Measurements from ENCODE around the gene DHTKD1. TPM values are rescaled to one million over a fixed set of nuclear protein-coding genes. Genes with fewer than 3 reads are reported as not detected.

The DHTKD1 gene
- total RNA-seq, 1 donor from 2014 or later: 12.6 TPM

DNA sequence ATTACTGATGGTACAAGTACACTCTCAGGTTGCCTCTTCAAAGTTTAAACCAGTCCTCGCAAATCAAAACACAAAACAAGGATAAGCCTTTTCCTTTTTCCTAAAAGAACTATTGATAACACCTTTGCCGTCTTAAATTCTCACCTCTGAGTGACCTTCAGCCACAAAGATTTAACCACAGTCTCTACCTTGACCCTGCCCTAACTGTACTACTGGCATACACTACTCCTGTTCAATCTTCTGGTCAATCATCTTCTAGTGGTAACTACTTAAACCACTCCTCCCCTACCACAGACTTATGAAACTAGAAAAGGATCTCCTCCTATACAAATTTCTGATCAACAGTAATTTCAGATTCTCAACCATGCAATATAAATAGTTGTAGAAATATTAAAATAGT is 41.2 kb upstream of the DHTKD1 start:
- Histone ChIP-seq H3K4me3 (no peak overlapping the region), H3K36me3 (peaks cover 24 to 40% of the 10 kb centered on the region in 2 donors), H3K27me3 (no peaks in the 10 kb centered on the region), H3K9me3 (no peaks in the 10 kb centered on the region), H3K27ac (no peak overlapping the region), H3K4me1 (no peaks in the 10 kb centered on the region)
- DNase-seq (ENCODE audit: low spot score in 2 of 2): no peak
- TF ChIP-seq, protein P1, sequence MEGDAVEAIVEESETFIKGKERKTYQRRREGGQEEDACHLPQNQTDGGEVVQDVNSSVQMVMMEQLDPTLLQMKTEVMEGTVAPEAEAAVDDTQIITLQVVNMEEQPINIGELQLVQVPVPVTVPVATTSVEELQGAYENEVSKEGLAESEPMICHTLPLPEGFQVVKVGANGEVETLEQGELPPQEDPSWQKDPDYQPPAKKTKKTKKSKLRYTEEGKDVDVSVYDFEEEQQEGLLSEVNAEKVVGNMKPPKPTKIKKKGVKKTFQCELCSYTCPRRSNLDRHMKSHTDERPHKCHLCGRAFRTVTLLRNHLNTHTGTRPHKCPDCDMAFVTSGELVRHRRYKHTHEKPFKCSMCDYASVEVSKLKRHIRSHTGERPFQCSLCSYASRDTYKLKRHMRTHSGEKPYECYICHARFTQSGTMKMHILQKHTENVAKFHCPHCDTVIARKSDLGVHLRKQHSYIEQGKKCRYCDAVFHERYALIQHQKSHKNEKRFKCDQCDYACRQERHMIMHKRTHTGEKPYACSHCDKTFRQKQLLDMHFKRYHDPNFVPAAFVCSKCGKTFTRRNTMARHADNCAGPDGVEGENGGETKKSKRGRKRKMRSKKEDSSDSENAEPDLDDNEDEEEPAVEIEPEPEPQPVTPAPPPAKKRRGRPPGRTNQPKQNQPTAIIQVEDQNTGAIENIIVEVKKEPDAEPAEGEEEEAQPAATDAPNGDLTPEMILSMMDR (IDR thresholded peaks at IDR 0.05): no peak
- intact Hi-C loops (cut with DNase I): no loop called here

DNA sequence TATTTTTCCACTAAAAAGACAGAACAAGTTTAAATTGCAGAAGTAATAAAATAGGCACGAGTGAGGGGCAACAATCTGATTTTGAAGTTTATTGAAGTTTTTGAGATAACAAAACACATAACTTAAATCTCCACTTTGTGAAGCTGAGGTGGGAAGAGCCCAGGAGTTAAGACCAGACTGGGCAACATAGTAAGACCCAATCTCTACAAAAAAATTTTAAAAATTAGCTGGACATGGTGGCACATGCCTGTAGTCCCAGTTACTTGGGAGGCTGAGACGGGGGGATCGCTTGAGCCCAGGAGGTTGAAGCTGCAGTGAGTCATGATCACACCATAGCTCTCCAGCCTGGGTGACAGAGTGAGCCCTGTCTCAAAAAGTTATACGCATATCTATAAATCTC is 37.4 kb upstream of the DHTKD1 start:
- Histone ChIP-seq H3K36me3 (peaks cover 42 to 63% of the 10 kb centered on the region in 2 donors), H3K9me3 (no peaks in the 10 kb centered on the region), H3K4me3 (no peak overlapping the region), H3K27me3 (no peaks in the 10 kb centered on the region), H3K27ac (no peak overlapping the region), H3K4me1 (no peaks in the 10 kb centered on the region)
- TF ChIP-seq, protein P1 (IDR thresholded peaks at IDR 0.05): no peak
- intact Hi-C loops (cut with DNase I): loop anchor here (5.0 kb wide), 1 partner anchor 41 kb away; no protein-coding TSS in a partner anchor
- DNase-seq (ENCODE audit: low spot score in 2 of 2): no peak

DNA sequence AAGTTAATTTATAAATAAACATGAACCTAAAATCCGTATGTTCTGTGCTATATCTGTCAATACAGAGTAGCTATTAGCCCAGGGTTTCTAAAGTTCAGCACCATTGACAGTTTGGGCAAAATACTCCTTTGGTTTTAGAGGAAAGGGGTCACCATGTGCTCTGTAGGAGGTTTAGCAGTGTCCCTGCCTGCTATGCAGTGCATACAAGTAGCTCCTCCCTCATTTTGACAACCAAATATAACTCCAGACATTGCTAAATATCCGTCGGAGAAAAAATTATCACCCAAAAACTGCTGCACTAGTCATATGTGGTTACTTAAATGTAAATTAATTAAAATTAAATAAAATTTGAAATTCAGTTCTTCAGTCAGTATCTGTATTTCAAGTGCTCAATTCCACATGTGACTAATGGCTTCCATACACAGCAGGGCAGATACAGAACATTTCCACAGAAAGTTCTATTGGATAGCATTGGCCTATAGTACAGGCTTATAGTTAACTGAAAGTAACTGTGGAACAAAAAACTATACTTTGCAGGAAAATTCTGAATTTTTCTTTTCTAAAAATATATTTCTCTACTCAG is 32.6 kb upstream of the DHTKD1 start:
- peaks cover 17 to 35% of the 10 kb centered on the region in 2 donors for H3K36me3 ChIP-seq
- no peak for DNase-seq (ENCODE audit: low spot score in 2 of 2)
- no peaks in the 10 kb centered on the region for H3K4me1 ChIP-seq
- H3K27me3 ChIP-seq: no peaks in the 10 kb centered on the region
- TF ChIP-seq, protein P1 (IDR thresholded peaks at IDR 0.05): no peak
- no peak overlapping the region for H3K27ac ChIP-seq
- H3K9me3 ChIP-seq: no peaks in the 10 kb centered on the region
- H3K4me3 ChIP-seq: no peak overlapping the region
- intact Hi-C loops (cut with DNase I): no loop called here

DNA sequence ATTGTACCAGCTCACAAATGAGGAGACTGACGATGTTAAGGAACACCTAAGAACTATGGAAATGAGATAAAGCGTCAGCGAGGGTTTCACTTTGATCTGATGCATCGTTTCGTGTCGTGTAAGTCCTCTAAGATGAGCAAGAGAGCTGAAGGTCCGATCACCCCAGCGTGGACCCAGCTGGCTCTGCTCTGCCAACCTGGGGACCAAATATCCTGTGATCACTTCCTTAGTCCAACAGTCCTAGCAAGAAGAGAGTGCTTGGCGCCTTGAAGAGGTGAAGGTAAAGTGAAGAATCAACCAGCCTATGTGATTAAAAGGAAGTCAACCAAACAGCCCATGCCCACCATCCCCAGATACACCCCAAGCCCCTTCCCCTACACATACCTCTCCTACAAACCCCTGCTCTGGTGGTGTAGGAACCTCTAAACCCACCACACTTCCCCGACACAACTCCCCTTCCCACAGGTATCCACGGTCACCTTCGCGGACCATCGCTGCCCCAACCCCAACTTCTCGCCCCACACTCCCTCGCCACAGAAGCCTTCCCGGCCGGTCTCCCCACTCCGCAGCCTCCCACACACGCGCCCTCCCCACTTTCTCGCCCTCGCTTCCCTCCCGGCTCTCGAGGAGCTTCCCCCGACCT is 26.9 kb upstream of the DHTKD1 start:
- H3K27me3 ChIP-seq: no peaks in the 10 kb centered on the region
- intact Hi-C loops (cut with DNase I): loop anchor here (1.0 to 2.0 kb wide), 2 partner anchors 87 to 1261 kb away; partner anchors contain the start of gene SEC61A2

DNA sequence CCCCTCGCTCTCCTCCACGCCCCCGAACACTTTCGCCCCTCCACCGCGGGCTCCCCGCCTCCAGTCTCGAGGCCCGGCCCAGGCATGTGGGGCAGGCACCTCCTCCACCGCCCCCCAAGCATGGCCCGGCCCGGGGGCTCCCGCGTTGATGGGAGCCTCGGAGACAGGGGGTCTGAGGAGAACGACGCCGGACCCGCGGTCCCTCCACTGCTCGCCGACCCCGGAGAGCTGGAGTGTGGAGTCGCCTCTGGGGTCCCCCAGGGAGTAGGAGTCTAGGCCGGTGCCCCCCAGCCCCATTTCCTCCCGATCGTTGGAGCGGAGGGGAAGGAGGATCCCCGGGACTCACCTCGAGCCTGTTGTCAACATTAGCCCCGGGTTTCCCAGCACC is 26.4 kb upstream of the DHTKD1 start:
- Histone ChIP-seq H3K27me3 (no peaks in the 10 kb centered on the region), H3K4me3 (peak overlapping the region; percentile 91 to 95), H3K9me3 (no peaks in the 10 kb centered on the region), H3K36me3 (no peaks in the 10 kb centered on the region), H3K4me1 (peaks cover 0 to 2% of the 10 kb centered on the region in 2 donors), H3K27ac (peak overlapping the region; percentile 91 to 93)
- TF ChIP-seq, protein P1 (IDR thresholded peaks at IDR 0.05): no peak
- no peak for DNase-seq (ENCODE audit: low spot score in 2 of 2)
- intact Hi-C loops (cut with DNase I): loop anchor here (1.0 to 2.0 kb wide), 2 partner anchors 87 to 1260 kb away; partner anchors contain the start of gene SEC61A2

More for the DNA sequence above, 26.9 kb upstream of the DHTKD1 start:
- Histone ChIP-seq H3K9me3 (no peaks in the 10 kb centered on the region), H3K27ac (peak overlapping the region; percentile 91 to 93), H3K4me1 (peaks cover 0 to 2% of the 10 kb centered on the region in 2 donors), H3K36me3 (no peaks in the 10 kb centered on the region), H3K4me3 (peak overlapping the region; percentile 91 to 95)
- DNase-seq (ENCODE audit: low spot score in 2 of 2): no peak
- TF ChIP-seq, protein P1 (IDR thresholded peaks at IDR 0.05): no peak

Data from ascending aorta (tissue), 2 donors.